Stimulated activated CD4-positive, alpha-beta T cell treated with anti-CD3 and anti-CD28 coated beads, Interleukin-1b, Interleukin-23, amount 100 ng/mL, for 4 hours (primary cell): ENCODE results near the gene MBP.
"Not testable (repeated sequence)": the region's sequence is repeated elsewhere in the genome, so short reads cannot be mapped to it uniquely, and the experiment has no call there.

ENCODE experiments used
- DNase-seq, 2 donors: peaks; one replicate each; pipeline ENCODE4 v3.0.0-alpha.2; 2020; ENCODE audit warnings: low read depth in 2 of 2

The MBP gene

GRCh38 chr18:76944346-76944745 is 188.2 kb downstream of the MBP start:
- DNase-seq = not testable (repeated sequence)

- DNase-seq = no peak
Measured at GRCh38 chr18:76943542-76944339, 188.8 kb downstream of the MBP start.

GRCh38 chr18:76941284-76941683 is 191.3 kb downstream of the MBP start:
- no peak for DNase-seq

- no peak for DNase-seq
Measured at GRCh38 chr18:76938619-76939018, 194.0 kb downstream of the MBP start.

GRCh38 chr18:76937597-76937996 is 195.0 kb downstream of the MBP start:
- no peak for DNase-seq

GRCh38 chr18:76936877-76937276 is 195.7 kb downstream of the MBP start:
- no peak for DNase-seq

GRCh38 chr18:76935722-76936337 is 196.8 kb downstream of the MBP start:
- no peak for DNase-seq

- DNase-seq = no peak
Measured at GRCh38 chr18:76932026-76932819, 200.4 kb downstream of the MBP start.

- DNase-seq = no peak
Measured at GRCh38 chr18:76931171-76931570, 201.4 kb downstream of the MBP start.
